Measurements from ENCODE around the gene TOMM40L.
"Not testable (repeated sequence)": the region's sequence is repeated elsewhere in the genome, so short reads cannot be mapped to it uniquely, and the experiment has no call there.

Gene TOMM40L

DNA sequence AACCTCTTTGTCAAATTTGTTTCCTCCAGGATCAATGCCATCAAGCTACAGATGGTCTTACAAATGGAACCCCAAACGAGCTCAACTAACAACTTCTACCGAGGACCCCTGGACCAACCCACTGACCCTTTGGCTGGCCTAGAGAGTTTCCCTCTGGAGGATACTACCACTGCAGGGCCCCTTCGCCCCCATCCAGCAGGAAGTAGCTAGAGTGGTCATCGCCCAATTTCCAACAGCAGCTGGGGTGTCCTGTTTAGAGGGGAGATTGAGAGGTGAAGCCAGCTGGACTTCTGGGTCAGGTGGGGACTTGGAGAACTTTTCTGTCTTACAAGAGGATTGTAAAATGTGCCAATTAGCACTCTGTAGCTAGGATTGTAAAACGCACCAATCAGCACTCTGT is 31.2 kb downstream of the TOMM40L start:
- DNase-seq (ENCODE audit: low spot score), result not testable (repeated sequence)

DNA sequence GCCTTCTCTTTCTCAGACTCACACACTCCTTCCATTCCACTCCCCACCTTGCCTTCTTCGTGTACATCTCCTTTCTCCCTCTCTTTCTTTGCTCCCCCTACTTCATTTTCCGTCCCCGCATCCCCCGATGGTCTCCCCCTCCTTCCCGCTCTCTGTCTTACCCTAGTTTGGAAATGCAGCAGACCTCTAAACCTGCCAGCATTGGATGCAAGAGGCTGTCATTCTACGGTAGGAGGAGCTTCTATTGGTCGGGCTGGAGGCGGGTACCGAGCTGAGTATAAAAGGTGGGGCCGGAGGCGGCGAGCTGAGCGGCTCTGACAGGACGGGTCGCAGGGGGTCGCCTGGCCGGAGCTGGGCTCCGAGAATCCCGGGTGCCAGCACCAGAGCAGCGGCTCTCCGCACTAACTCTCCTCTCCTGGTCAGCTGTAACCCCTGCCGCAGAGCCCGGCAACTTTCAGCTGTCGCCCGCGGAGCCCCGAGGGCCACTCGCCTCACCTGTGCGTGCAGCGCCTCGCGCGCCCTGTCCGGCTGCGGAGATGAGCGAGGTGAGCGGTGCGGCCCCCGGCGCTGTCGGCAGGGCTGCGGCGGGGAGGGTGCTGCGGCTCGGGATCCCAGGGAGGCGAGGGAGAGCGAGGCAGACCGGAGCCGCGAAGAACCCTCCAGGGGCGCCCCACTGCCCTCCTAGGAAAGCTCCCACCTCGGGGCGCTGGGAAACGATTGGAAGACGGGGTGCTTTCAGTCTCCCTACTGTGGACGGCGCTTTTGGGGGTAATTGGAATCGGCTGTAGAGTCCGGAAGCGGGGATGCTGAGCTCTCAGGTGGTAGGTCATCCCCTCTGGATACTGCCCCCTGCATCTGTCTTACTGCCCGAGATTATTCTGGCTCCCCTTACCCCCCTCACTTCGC is 32.8 kb downstream of the TOMM40L start, which contains the start of gene PCP4L1:
Gene PCP4L1 (plus strand): TSS at position 307 of the 906 bp plus-strand sequence. CDS start 230 bp downstream, at position 537.
- peak; percentile 33 for DNase-seq (ENCODE audit: low spot score)

GRCh38 chr1:161259345-161259702 is 33.5 kb downstream of the TOMM40L start:
- DNase-seq (ENCODE audit: low spot score), result no peak

- no peak for DNase-seq (ENCODE audit: low spot score)
Measured at GRCh38 chr1:161259765-161260164, 33.9 kb downstream of the TOMM40L start.

DNA sequence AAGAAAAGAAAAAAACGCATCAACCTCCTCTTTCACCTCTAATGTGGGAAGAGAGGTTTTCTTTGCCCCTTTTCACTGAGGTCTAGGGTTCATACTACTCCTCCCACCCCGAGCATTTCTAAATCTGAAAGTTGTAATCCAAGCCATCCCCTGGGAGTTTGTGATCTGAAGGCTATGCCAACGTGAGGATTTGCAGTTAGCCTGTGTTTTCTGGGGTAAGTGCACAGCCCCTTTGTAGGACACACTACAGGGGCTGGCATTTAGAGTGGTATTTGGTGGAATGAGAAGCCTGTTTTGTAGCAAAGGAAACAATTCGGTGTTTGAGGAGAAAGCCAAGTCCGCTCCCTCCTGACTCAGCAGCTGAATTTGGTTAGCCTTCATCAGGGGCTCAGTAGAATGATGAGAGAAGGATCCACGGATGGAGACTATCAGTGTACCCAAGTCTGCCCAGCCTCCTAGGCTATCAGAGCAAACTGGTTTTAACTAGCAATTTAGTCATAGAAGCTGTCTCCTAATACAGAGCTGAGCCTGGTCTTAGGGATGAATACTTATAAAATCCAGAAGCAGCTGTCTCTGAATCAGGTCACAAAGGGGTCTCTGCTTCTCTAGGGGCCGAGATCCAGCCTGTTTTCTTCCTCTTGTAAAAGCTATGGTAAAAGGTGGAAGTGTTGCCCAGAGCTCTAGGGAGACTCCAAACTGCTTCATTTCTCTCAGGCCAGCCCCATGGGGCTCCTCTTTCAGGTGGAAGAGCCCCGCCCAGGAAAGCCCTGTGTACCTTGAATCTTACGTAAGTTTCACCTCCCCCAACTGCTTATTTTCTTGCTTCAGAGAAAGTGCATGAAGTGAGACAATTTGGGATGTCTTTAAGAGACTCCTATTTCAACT is 34.8 kb downstream of the TOMM40L start:
- DNase-seq (ENCODE audit: low spot score), result no peak

GRCh38 chr1:161261261-161262235 is 35.7 kb downstream of the TOMM40L start:
- no peak for DNase-seq (ENCODE audit: low spot score)

GRCh38 chr1:161265305-161265704 is 39.4 kb downstream of the TOMM40L start:
- no peak for DNase-seq (ENCODE audit: low spot score)

GRCh38 chr1:161266202-161266601 is 40.3 kb downstream of the TOMM40L start:
- DNase-seq (ENCODE audit: low spot score), result no peak

DNA sequence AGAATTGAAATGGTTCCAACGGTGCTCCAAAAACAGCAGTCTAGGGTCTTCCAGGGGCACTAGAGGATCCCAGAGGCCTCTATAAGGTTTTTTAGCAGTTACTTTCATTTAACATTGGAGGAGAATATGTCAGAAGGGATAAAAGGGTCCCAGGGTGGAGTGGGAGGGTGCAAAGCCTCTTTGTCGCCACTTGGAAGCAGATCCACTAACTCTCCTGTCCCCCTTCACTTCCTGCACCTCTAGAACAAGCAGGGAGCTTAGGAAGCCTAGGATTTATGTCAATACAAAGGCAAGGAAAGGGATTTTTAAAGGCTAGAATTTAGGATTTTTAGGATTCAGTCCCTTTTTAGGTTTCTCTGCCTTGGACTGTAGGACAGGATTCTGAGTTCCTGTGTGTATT is 41.0 kb downstream of the TOMM40L start:
- DNase-seq (ENCODE audit: low spot score), result no peak

GRCh38 chr1:161267321-161267720 is 41.5 kb downstream of the TOMM40L start:
- DNase-seq (ENCODE audit: low spot score), result no peak

DNA sequence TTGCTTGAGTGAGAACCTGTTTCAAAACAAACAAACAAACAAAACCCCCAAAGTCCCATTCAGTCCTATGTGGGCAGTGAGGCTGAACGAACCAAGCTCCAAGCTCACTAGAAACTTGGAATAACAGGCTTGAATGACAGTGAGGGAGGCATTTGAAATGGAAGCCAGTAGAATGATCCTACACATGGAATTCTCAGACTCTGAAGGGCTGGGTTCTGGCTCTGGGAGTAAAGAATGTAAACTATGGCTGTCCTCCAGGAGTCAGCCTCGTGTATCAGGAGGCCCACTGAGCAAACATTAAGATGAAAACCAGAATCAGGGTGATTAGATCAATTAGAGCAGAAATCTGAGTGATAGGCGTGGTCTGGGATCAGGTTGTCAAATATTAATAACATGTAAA is 47.5 kb downstream of the TOMM40L start:
- DNase-seq (ENCODE audit: low spot score), result no peak

GRCh38 chr1:161274874-161275273 is 49.0 kb downstream of the TOMM40L start:
- no peak for DNase-seq (ENCODE audit: low spot score)

Data from activated CD4-positive, alpha-beta T cell treated with anti-CD3 and anti-CD28 coated beads, Interleukin-2, Interleukin-4, amounts not matched to agents 100 ng/mL and 50 ng/mL, durations not matched to agents 16 hours and 8 hours (primary cell).